GM19240 (cell line): ENCODE results near the gene FSCN2.

ENCODE experiments used
- DNase-seq: peaks from one replicate; pipeline ENCODE4 v3.0.0; 2011; ENCODE audit warnings: low spot score; ENCODE audit not compliant: insufficient read length

Gene FSCN2

GRCh38 chr17:81527591-81528383 lies at the start of gene FSCN2:
Gene FSCN2 (plus strand): TSS chr17:81528377. CDS start chr17:81528532, 155 bp downstream.
- no peak for DNase-seq

GRCh38 chr17:81479175-81480071 lies 48.8 kb upstream of the FSCN2 start:
- DNase-seq = no peak

- DNase-seq = no peak
Observed at GRCh38 chr17:81480140-81481072, 47.8 kb upstream of the FSCN2 start.

- DNase-seq = no peak
Observed at GRCh38 chr17:81481073-81481799, 46.9 kb upstream of the FSCN2 start.

- DNase-seq = no peak
Observed at GRCh38 chr17:81481815-81482505, 46.2 kb upstream of the FSCN2 start.

GRCh38 chr17:81482673-81483072 lies 45.5 kb upstream of the FSCN2 start:
- DNase-seq = no peak

- DNase-seq = no peak
Observed at GRCh38 chr17:81483085-81483861, 44.9 kb upstream of the FSCN2 start.

- DNase-seq = no peak
Observed at GRCh38 chr17:81483862-81484194, 44.3 kb upstream of the FSCN2 start.

GRCh38 chr17:81484195-81484979 lies 43.8 kb upstream of the FSCN2 start:
- DNase-seq = peak; percentile 91

GRCh38 chr17:81486199-81486810 lies 41.9 kb upstream of the FSCN2 start:
- no peak for DNase-seq

GRCh38 chr17:81487089-81487486 lies 41.1 kb upstream of the FSCN2 start:
- DNase-seq = no peak

- peak; percentile 83 for DNase-seq
Observed at GRCh38 chr17:81487487-81488275, 40.5 kb upstream of the FSCN2 start.

- DNase-seq = no peak
Observed at GRCh38 chr17:81488276-81488860, 39.8 kb upstream of the FSCN2 start.

GRCh38 chr17:81489012-81489997 lies 38.9 kb upstream of the FSCN2 start:
- no peak for DNase-seq
